Measurements from ENCODE around the gene S100A14.

The S100A14 gene

GRCh38 chr1:153567621-153568366 lies 48.3 kb downstream of the S100A14 start:
- H3K27me3 ChIP-seq (ENCODE audit: control insufficient read depth in 3 of 3, insufficient read depth in 3 of 3, low read depth in 1 of 3, low read length in 3 of 3): no peaks in the 10 kb centered on the region
- peak overlapping the region; percentile 6 for H2BK15ac ChIP-seq (ENCODE audit: low read length)
- no peak overlapping the region for H4K8ac ChIP-seq (ENCODE audit: low read depth, low read length)
- no peak overlapping the region for H3K4me2 ChIP-seq (ENCODE audit: insufficient read depth, low read length, poor library complexity, severe bottlenecking)
- DNase-seq (ENCODE audit: low spot score): no peak
- H3K18ac ChIP-seq (ENCODE audit: low read length): peak overlapping the region; percentile 84
- H4K91ac ChIP-seq (ENCODE audit: low read depth, low read length, poor library complexity): peak overlapping the region; percentile 41
- WGBS, 2 donors (ENCODE audit: extremely low coverage in 2 of 2, insufficient read length in 2 of 2, insufficient replicate concordance in 1 of 2): no CpG with 5 or more reads among the region's 22 CpGs
- peak overlapping the region; percentile 91 for H2AFZ ChIP-seq (ENCODE audit: low read length)
- H2BK12ac ChIP-seq (ENCODE audit: low read length): peak overlapping the region; percentile 58
- H3K14ac ChIP-seq (ENCODE audit: low read length): no peak overlapping the region
- peak overlapping the region; percentile 18 for H2BK120ac ChIP-seq (ENCODE audit: low read depth, low read length)
- no peaks in the 10 kb centered on the region for H3K79me1 ChIP-seq (ENCODE audit: low read depth, low read length)
- no peak overlapping the region for H3K4ac ChIP-seq (ENCODE audit: low read length)
- H3K4me3 ChIP-seq (ENCODE audit: low read length in 2 of 2): no peak overlapping the region
- H3K9ac ChIP-seq (ENCODE audit: low read depth, low read length, poor library complexity): no peak overlapping the region
- no peaks in the 10 kb centered on the region for H3K9me3 ChIP-seq (replicated peaks in 1 of 2; ENCODE audit: control insufficient read depth in 2 of 2, insufficient read depth in 1 of 2, low read depth in 1 of 2, low read length in 2 of 2)
- H2BK5ac ChIP-seq (ENCODE audit: low read length): peak overlapping the region; percentile 33
- H3K27ac ChIP-seq (replicated peaks; ENCODE audit: low read length): peak overlapping the region; percentile 29
- H3K4me1 ChIP-seq (ENCODE audit: control insufficient read depth in 2 of 2, insufficient read depth in 1 of 2, low read depth in 1 of 2, low read length in 2 of 2): peaks cover 22 to 26% of the 10 kb centered on the region in 2 donors
- no peaks in the 10 kb centered on the region for H3K36me3 ChIP-seq (replicated peaks in 1 of 2; ENCODE audit: control insufficient read depth in 2 of 2, insufficient read depth in 2 of 2, low read length in 2 of 2)
- H3K23ac ChIP-seq (ENCODE audit: low read depth, low read length, poor library complexity): no peak overlapping the region
- H2AK5ac ChIP-seq (ENCODE audit: low read depth, low read length): peak overlapping the region; percentile 10

DNA sequence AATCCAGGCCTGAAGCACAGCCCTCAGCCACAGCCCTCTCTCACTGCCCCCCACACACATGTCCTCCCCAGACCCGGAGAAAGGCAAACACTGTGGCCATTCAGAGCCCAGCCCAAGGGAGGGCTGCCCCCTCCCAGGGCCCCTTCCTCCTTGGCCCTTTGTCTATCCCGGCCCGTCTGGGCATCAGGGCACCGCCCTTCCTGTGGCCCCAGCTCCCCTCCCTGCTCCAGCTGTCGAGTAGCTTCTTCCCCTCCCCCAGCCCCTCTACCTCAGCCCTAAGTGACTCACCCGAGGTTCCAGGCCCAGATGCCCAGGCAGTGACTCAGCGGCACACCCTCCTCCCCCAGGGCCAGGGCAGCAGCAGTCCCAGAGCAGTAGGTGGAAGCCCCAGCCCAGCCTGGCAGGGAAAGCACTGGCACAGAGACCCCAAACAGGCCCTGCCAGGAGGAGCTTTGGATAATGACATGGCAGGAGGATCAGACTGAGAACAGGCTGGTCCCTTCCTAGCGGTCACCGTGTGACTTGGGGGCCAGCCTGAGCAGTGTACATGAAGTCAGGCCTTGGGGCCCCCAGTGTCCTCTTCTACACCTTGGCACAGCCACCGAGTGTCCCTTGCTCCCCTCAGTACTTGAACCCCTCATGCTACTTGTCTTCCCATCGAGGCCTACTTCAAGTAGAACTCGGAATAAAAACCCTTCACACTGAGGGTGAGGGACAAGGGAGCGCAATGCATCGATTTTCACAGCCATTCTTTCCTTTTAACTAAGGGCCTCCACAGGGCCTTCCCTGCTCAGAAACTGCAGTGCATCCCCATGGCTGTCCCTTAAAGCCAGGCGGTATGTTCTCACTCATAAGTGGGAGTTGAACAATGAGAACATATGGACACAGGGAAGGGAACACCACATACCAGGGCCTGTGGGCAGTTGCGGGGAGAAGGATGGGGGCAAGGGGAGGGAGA lies 49.4 kb downstream of the S100A14 start:
- Histone ChIP-seq H2AK5ac (ENCODE audit: low read depth, low read length) (peak overlapping the region; percentile 9), H2BK5ac (ENCODE audit: low read length) (no peak overlapping the region), H4K91ac (ENCODE audit: low read depth, low read length, poor library complexity) (no peak overlapping the region), H3K14ac (ENCODE audit: low read length) (no peak overlapping the region), H2BK120ac (ENCODE audit: low read depth, low read length) (peak overlapping the region; percentile 21), H3K4me2 (ENCODE audit: insufficient read depth, low read length, poor library complexity, severe bottlenecking) (no peak overlapping the region), H2BK12ac (ENCODE audit: low read length) (peak overlapping the region; percentile 5), H3K9ac (ENCODE audit: low read depth, low read length, poor library complexity) (no peak overlapping the region), H3K9me3 (replicated peaks in 1 of 2; ENCODE audit: control insufficient read depth in 2 of 2, insufficient read depth in 1 of 2, low read depth in 1 of 2, low read length in 2 of 2) (no peaks in the 10 kb centered on the region), H3K18ac (ENCODE audit: low read length) (peak overlapping the region; percentile 86), H3K27me3 (ENCODE audit: control insufficient read depth in 3 of 3, insufficient read depth in 3 of 3, low read depth in 1 of 3, low read length in 3 of 3) (no peaks in the 10 kb centered on the region), H3K4me1 (ENCODE audit: control insufficient read depth in 2 of 2, insufficient read depth in 1 of 2, low read depth in 1 of 2, low read length in 2 of 2) (peaks cover 22 to 26% of the 10 kb centered on the region in 2 donors), H3K36me3 (replicated peaks in 1 of 2; ENCODE audit: control insufficient read depth in 2 of 2, insufficient read depth in 2 of 2, low read length in 2 of 2) (no peaks in the 10 kb centered on the region), H2AFZ (ENCODE audit: low read length) (peak overlapping the region; percentile 96), H3K79me1 (ENCODE audit: low read depth, low read length) (no peaks in the 10 kb centered on the region), H3K4me3 (ENCODE audit: low read length in 2 of 2) (no peak overlapping the region), H4K8ac (ENCODE audit: low read depth, low read length) (no peak overlapping the region), H3K4ac (ENCODE audit: low read length) (no peak overlapping the region), H3K27ac (replicated peaks; ENCODE audit: low read length) (peak overlapping the region; percentile 4), H3K23ac (ENCODE audit: low read depth, low read length, poor library complexity) (no peak overlapping the region), H2BK15ac (ENCODE audit: low read length) (peak overlapping the region; percentile 34)
- peak; percentile 54 for DNase-seq (ENCODE audit: low spot score)
- no CpG with 5 or more reads among the region's 16 CpGs for WGBS, 2 donors (ENCODE audit: extremely low coverage in 2 of 2, insufficient read length in 2 of 2, insufficient replicate concordance in 1 of 2)

- Histone ChIP-seq H3K18ac (ENCODE audit: low read length) (peak within 1 kb of the TSS; percentile 94), H3K14ac (ENCODE audit: low read length) (no peak within 1 kb of the TSS), H3K27me3 (ENCODE audit: control insufficient read depth in 3 of 3, insufficient read depth in 3 of 3, low read depth in 1 of 3, low read length in 3 of 3) (peaks cover 0 to 3% (median 0%) of the 10 kb centered on the region in 3 experiments), H2BK5ac (ENCODE audit: low read length) (no peak within 1 kb of the TSS), H3K9ac (ENCODE audit: low read depth, low read length, poor library complexity) (no peak within 1 kb of the TSS), H2BK15ac (ENCODE audit: low read length) (peak within 1 kb of the TSS; percentile 86), H3K4me1 (ENCODE audit: control insufficient read depth in 2 of 2, insufficient read depth in 1 of 2, low read depth in 1 of 2, low read length in 2 of 2) (peaks cover 22 to 26% of the 10 kb centered on the region in 2 donors), H3K79me1 (ENCODE audit: low read depth, low read length) (no peaks in the 10 kb centered on the region), H2AFZ (ENCODE audit: low read length) (peak within 1 kb of the TSS; percentile 96), H4K91ac (ENCODE audit: low read depth, low read length, poor library complexity) (no peak within 1 kb of the TSS), H3K4ac (ENCODE audit: low read length) (no peak within 1 kb of the TSS), H2BK12ac (ENCODE audit: low read length) (peak within 1 kb of the TSS; percentile 25), H3K9me3 (replicated peaks in 1 of 2; ENCODE audit: control insufficient read depth in 2 of 2, insufficient read depth in 1 of 2, low read depth in 1 of 2, low read length in 2 of 2) (no peaks in the 10 kb centered on the region), H3K23ac (ENCODE audit: low read depth, low read length, poor library complexity) (no peak within 1 kb of the TSS), H3K4me3 (ENCODE audit: low read length in 2 of 2) (no peak within 1 kb of the TSS), H2BK120ac (ENCODE audit: low read depth, low read length) (peak within 1 kb of the TSS; percentile 21), H3K36me3 (replicated peaks in 1 of 2; ENCODE audit: control insufficient read depth in 2 of 2, insufficient read depth in 2 of 2, low read length in 2 of 2) (no peaks in the 10 kb centered on the region), H2AK5ac (ENCODE audit: low read depth, low read length) (peak within 1 kb of the TSS; percentile 9), H4K8ac (ENCODE audit: low read depth, low read length) (no peak within 1 kb of the TSS), H3K27ac (replicated peaks; ENCODE audit: low read length) (peak within 1 kb of the TSS; percentile 4), H3K4me2 (ENCODE audit: insufficient read depth, low read length, poor library complexity, severe bottlenecking) (no peak within 1 kb of the TSS)
- no CpG with 5 or more reads among the region's 8 CpGs for WGBS, 2 donors (ENCODE audit: extremely low coverage in 2 of 2, insufficient read length in 2 of 2, insufficient replicate concordance in 1 of 2)
- no peak for DNase-seq (ENCODE audit: low spot score)
Measured at GRCh38 chr1:153565529-153566374, 50.4 kb downstream of the S100A14 start, which contains the start of gene S100A2. S100A2 (minus strand) TSS chr1:153565844; CDS start chr1:153563877, 1,967 bp downstream.
